ENCODE measurements around the gene HNMT. TPM values are rescaled to one million over a fixed set of nuclear protein-coding genes. Genes with fewer than 3 reads are reported as not detected.

The HNMT gene
- total RNA-seq, 2 donors from 2014 or later: 43.9 to 83.2 TPM

DNA sequence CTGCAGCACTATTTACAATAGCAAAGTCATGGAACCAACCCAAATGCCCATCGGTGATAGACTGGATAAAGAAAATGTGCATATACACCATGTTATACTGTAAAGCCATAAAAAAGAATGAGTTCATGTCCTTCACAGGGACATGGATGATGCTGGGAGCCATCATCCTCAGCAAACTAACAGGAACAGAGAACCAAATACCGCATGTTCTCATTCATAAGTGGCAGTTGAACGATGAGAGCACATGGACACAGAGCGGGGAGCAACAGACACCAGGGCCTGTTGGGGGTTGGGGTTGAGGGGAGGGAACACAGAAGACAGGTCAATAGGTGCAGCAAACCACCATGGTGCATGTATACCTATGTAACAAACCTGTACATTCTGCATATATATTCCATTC, 33.5 kb downstream of the HNMT start:
- TF ChIP-seq POLR2AphosphoS5 (IDR thresholded peaks at IDR 0.05) (no peak), POLR2A (IDR thresholded peaks at IDR 0.05) (no peak)
- TF ChIP-seq, protein P1, sequence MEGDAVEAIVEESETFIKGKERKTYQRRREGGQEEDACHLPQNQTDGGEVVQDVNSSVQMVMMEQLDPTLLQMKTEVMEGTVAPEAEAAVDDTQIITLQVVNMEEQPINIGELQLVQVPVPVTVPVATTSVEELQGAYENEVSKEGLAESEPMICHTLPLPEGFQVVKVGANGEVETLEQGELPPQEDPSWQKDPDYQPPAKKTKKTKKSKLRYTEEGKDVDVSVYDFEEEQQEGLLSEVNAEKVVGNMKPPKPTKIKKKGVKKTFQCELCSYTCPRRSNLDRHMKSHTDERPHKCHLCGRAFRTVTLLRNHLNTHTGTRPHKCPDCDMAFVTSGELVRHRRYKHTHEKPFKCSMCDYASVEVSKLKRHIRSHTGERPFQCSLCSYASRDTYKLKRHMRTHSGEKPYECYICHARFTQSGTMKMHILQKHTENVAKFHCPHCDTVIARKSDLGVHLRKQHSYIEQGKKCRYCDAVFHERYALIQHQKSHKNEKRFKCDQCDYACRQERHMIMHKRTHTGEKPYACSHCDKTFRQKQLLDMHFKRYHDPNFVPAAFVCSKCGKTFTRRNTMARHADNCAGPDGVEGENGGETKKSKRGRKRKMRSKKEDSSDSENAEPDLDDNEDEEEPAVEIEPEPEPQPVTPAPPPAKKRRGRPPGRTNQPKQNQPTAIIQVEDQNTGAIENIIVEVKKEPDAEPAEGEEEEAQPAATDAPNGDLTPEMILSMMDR (IDR thresholded peaks at IDR 0.05): no peak
- intact Hi-C loops (cut with DNase I): no loop called here
- DNase-seq (ENCODE audit: low spot score): no peak
- Histone ChIP-seq H3K4me3 (no peak overlapping the region), H3K4me1 (replicated peaks) (no peaks in the 10 kb centered on the region), H3K9me3 (no peaks in the 10 kb centered on the region), H3K27ac (no peak overlapping the region), H3K27me3 (replicated peaks; ENCODE audit: insufficient read depth) (no peaks in the 10 kb centered on the region), H3K36me3 (no peaks in the 10 kb centered on the region)
- 98% methylated on average over 4 of the region's 4 CpGs for WGBS

DNA sequence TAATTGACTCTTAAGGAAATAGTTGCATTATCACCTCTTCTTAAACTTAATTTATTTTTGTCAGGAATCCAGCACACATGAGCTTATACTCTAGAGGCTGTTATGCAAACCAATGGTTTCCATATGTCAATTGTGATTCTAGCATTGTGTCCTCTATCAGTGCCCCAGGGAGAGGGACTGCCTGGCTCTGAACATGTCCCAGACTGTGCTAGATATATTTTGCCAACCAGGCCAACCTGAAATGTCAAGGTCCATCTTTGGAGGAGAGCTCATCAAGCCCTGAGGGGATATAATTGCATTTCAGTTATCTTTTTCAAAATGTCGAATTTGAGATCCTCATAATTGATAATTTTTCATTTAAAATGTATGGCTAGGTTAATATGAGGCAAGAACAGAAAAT, 34.2 kb downstream of the HNMT start:
- WGBS: 92% methylated on average over 1 of the region's 1 CpG

DNA sequence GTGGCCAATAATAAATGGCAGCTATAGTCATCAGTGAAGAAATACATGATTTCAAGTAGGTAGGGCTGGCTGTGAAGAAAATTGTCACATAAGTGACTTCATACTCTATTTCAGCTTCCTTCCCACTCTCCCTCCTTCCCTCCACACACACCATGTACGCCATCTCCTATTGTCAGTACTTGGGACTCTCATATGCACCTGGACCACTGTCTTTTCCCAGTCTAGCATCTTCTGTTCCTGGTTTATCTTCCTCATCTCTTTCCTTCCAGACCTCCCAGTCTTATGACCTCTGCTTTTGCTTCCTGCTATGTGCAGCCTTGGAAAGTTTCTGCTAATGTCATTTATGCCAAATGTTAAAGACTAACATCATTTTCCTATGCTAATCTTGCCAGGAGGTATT, 35.0 kb downstream of the HNMT start:
- no peaks in the 10 kb centered on the region for H3K9me3 ChIP-seq
- H3K27ac ChIP-seq: no peak overlapping the region
- H3K4me1 ChIP-seq (replicated peaks): no peaks in the 10 kb centered on the region
- no peak overlapping the region for H3K4me3 ChIP-seq
- intact Hi-C loops (cut with DNase I): no loop called here
- no peaks in the 10 kb centered on the region for H3K36me3 ChIP-seq
- DNase-seq (ENCODE audit: low spot score): no peak
- H3K27me3 ChIP-seq (replicated peaks; ENCODE audit: insufficient read depth): no peaks in the 10 kb centered on the region
- WGBS: 88% methylated on average over 1 of the region's 1 CpG
- TF ChIP-seq POLR2AphosphoS5 (IDR thresholded peaks at IDR 0.05): no peak
- TF ChIP-seq, protein P1 (IDR thresholded peaks at IDR 0.05): no peak
- TF ChIP-seq POLR2A (IDR thresholded peaks at IDR 0.05): no peak

More for the DNA sequence above, 34.2 kb downstream of the HNMT start:
- intact Hi-C loops (cut with DNase I): no loop called here
- Histone ChIP-seq H3K9me3 (no peaks in the 10 kb centered on the region), H3K27me3 (replicated peaks; ENCODE audit: insufficient read depth) (no peaks in the 10 kb centered on the region), H3K36me3 (no peaks in the 10 kb centered on the region), H3K4me3 (no peak overlapping the region), H3K4me1 (replicated peaks) (no peaks in the 10 kb centered on the region), H3K27ac (no peak overlapping the region)
- no peak for TF ChIP-seq POLR2A (IDR thresholded peaks at IDR 0.05)
- TF ChIP-seq POLR2AphosphoS5 (IDR thresholded peaks at IDR 0.05): no peak
- TF ChIP-seq, protein P1 (IDR thresholded peaks at IDR 0.05): no peak
- no peak for DNase-seq (ENCODE audit: low spot score)

DNA sequence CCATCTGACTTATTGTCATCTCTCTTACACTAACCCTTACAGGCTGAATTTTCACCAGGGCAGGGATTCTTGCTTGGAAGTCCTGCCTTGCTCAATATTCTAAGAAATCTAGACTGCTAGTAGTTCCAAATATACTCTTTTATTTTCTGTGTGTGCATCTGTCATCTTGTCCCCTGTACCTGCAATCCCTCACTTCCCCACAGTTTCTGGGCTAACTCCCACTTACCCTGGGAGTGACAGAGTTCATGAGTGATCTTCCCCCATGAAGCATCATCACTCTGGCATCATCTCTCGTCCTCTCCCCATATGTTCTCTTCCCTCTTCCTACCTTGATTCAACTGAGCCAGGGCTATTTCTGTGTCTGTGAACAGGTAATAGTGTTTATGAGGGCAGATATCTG, 35.7 kb downstream of the HNMT start:
- Histone ChIP-seq H3K27me3 (replicated peaks; ENCODE audit: insufficient read depth) (no peaks in the 10 kb centered on the region), H3K9me3 (no peaks in the 10 kb centered on the region), H3K36me3 (no peaks in the 10 kb centered on the region), H3K27ac (no peak overlapping the region), H3K4me1 (replicated peaks) (no peaks in the 10 kb centered on the region), H3K4me3 (no peak overlapping the region)
- TF ChIP-seq POLR2A (IDR thresholded peaks at IDR 0.05) (no peak), POLR2AphosphoS5 (IDR thresholded peaks at IDR 0.05) (no peak)
- TF ChIP-seq, protein P1 (IDR thresholded peaks at IDR 0.05): no peak
- intact Hi-C loops (cut with DNase I): no loop called here
- 96% methylated on average over 1 of the region's 1 CpG for WGBS
- DNase-seq (ENCODE audit: low spot score): no peak

DNA sequence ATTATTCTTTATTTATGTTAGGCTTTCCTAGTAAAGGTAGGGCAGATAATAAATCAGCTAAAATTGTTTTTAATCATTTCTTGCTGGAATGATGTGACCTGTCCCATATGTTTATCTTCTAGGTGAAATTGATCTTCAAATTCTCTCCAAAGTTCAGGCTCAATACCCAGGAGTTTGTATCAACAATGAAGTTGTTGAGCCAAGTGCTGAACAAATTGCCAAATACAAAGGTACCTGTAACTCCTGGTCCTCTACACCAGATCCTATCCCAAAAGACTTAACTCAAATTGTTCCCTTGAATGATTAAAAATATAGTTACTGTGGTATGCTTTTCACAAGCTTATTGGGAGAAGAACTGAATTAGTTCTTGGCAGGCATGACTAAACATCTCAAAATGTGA, 36.5 kb downstream of the HNMT start:
- Histone ChIP-seq H3K9me3 (no peaks in the 10 kb centered on the region), H3K27ac (no peak overlapping the region), H3K4me1 (replicated peaks) (no peaks in the 10 kb centered on the region), H3K27me3 (replicated peaks; ENCODE audit: insufficient read depth) (no peaks in the 10 kb centered on the region), H3K36me3 (no peaks in the 10 kb centered on the region), H3K4me3 (no peak overlapping the region)
- no peak for DNase-seq (ENCODE audit: low spot score)
- no peak for TF ChIP-seq POLR2A (IDR thresholded peaks at IDR 0.05)
- TF ChIP-seq, protein P1 (IDR thresholded peaks at IDR 0.05): no peak
- no peak for TF ChIP-seq POLR2AphosphoS5 (IDR thresholded peaks at IDR 0.05)
- intact Hi-C loops (cut with DNase I): no loop called here

Measured in prostate gland (tissue), 2 donors.